ENCODE measurements around the gene RPS18. TPM values are rescaled to one million over a fixed set of nuclear protein-coding genes. Genes with fewer than 3 reads are reported as not detected.
"Not testable (repeated sequence)": the region's sequence is repeated elsewhere in the genome, so short reads cannot be mapped to it uniquely, and the experiment has no call there.

The RPS18 gene
- 3,989 TPM for polyA plus RNA-seq (2013, experiment 1 of 2; ENCODE audit: insufficient read length)
- 3,735 TPM for polyA plus RNA-seq (2013, experiment 2 of 2; ENCODE audit: insufficient read length)

DNA sequence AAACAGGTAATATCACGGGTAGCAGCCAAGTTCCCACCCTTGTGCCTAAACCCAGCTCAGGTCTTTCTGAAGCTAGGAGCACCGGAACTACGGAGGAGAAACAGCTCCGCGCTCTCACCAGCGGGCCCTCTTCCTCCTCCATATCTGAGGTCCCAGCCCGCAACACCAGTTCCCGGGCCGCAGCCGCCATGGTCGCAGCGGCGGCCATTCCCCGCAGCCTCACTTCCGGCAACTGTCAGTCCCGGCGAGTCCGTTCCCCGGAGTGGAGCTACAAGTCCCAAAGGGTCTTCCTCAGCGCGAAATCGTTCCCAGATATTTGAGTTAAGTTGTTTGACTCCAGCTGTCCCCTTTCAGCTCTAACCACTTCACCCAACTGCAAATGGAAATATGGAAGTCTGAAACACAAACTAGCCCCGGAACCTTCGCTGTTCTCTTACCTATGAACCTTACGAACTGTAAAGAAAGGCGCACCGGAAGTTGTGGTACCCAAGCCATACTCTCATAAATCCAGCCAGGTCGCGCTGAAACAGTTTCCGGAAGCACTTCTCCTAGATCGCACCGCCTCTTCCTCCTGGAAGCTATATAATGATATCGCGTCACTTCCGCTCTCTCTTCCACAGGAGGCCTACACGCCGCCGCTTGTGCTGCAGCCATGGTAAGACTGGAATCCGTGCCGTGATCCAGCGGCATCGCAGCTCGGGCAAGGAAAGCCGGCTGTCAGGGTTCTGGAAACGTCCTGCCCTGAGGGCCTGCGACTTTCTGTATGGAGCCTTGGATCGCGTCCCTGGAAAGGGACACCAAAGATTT, at the start of gene RPS18, which contains the start of gene VPS52:
Gene RPS18 (plus strand): TSS at position 608 of the 807 bp plus-strand sequence. CDS start 45 bp downstream, at position 653.
Gene VPS52 (minus strand): TSS at position 409 of the 807 bp plus-strand sequence. CDS start 201 bp downstream, at position 208.
- peak; percentile 99 for DNase-seq

DNA sequence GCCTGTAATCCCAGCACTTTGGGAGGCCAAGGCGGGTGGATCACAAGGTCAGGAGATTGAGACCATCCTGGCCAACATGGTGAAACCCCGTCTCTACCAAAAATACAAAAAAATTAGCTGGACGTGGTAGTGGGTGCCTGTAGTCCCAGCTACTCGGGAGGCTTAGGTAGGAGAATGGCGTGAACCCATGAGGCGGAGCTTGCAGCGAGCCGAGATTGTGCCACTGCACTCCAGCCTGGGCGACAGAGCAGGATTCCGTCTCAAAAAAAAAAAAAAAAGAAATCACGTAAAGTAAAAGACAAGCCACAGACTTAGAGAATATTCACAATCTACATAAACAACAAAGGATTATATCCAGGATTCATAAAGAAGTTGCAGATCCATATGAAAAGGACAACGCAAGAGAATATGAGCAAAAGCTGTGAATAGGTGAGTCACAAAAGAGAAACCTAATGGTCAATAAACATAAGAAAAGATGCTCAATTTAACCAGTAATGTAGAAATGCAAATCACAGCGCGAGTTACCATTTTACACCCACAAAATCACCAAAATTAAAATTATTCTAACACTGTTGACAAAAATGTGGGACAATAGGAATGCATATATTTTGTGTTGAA, 45.3 kb upstream of the RPS18 start:
- not testable (repeated sequence) for DNase-seq

DNA sequence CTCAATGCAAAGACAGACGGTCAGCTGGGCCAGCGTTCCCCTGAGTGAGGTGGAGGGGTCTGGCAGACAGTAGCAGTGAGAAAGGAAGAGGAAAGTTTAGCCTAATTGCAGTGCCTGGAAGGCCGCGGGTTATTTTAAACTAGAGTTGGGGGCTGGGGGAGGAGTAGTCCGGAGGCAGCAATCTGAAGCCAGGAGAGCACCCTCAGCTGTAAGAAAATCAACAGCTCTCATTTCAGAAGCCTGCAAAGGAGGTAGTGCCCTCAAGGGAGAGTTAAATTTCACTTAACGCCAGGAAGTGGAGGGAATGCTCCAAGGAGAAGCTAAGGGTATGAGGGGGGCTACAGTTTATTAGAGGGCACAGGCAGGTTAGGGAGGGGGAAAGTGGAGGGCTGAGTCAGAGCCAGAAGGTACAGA, 36.6 kb upstream of the RPS18 start:
- no peak for DNase-seq

DNA sequence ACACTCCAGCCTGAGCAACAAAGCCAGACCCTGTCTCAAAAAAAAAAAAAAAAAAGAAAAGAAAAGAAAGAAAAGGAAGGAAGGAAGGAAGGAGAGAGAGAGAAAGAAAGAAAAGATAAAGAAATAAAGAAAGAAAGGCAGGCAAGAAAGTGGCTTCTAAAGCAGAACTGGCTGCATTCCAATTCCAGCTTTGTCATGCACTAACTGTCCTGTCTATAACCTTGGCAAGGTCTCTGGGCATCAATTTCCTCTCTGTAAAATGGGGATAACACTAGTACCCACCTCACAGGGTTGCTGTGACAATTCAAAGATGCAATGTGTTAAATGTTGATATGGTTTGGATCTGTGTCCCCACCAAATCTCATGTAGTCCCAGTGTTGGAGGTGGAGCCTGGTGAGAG, 35.5 kb upstream of the RPS18 start:
- DNase-seq, result no peak

DNA sequence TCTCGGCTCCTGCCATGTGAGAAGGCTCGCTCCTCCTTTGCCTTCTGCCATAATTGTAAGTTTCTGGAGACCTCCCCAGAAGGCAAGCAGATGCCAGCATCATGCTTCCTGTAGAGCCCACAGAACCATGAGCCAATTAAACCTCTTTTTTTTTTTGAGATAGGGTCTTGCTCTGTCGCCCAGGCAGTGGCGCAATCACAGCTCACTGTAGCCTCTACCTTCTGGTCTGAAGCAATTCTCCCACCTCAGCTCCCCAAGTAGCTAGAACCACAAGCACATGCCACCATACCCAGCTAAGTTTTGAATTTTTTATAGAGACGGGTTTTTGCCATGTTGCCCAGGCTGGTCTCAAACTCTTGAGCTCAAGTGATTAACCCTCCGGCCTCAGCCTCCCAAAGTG, 35.0 kb upstream of the RPS18 start:
- DNase-seq, result no peak

DNA sequence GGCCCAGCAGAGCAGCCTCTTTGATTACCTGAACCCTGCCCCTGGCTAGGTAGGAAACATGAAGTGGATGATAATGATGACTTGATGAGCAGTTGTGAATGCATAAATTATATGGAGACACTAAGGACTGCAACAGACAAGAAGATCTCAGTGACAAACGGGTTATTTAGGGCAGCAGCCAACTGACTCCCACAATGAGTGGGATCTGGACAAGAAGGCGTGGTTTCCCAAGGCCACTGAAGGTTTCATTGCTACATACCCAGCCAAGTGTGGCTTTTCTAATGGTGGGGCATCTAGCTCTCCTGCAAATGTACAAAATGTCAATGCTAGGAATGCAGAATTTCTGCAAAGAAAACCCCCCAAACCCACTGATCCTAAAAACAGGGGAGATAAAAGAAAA, 34.1 kb upstream of the RPS18 start:
- no peak for DNase-seq

DNA sequence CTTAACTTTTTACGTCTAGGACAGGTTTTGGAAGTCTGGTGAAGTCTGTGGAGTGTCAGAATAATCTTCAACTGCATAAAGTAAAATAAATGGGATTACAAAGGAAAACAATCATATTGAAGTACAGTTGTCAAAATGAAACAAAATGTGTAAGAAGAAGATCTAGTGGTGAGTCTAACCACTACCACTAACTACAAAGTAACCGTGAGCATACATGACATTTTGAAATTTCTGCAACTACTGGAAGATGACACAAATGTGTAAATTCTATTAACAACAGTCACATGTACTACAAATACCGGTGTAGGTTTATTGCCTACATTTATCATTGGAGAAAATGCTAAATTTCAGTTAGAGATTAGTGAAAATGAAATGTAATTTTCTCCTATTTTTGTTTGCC, 29.9 kb upstream of the RPS18 start:
- DNase-seq, result no peak

DNA sequence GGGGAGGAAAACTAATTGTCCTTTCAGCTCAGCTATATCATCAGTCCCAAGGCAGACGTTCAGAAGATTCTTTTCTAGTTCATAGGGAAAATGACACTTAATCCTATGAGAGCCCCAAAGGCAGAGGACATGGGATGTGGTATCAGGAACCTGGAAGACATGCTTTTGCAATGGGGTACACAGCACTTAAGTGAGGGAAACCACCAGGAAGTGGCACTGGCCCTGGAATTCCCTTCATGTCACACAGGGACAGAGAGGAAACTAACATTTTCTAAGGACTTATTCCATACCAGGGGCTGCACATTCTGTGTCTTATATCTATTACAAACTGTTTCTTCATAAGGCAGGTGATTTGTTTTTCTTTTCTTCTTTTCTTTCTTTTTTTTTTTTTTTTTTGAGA, 28.4 kb upstream of the RPS18 start:
- DNase-seq, result no peak

DNA sequence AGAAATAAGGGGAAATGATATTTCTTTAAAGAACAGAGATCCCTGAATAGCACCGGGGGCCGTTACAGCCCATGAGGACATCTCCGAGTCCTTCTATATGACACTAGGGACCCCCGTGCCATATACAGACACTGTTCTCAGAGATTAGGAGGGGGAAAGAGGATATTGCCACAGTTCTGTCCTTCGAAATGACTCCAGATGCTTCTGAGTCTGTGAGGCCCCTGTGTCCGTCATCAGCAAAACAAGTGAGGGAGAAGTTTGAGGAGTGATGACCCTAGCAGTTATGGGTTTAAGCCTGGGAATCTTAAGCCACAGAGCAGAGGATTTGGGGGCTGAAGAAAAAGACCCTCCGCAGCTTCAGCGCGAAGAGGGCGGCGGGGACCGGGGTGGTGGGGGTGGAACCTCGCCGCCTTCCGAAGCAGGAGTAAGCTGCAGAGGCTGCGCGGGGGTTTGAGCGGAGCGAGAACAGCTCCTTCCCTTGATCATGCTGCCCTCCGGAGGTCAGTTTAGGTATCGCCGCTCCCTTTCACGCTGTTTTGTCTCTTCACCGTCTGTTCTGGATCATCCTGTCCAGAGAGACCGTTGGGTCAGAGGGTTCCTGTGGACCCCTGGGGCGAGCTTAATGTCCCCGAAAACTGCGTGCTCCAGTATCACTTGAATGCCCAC, 23.8 kb upstream of the RPS18 start:
- DNase-seq, result peak; percentile 84

DNA sequence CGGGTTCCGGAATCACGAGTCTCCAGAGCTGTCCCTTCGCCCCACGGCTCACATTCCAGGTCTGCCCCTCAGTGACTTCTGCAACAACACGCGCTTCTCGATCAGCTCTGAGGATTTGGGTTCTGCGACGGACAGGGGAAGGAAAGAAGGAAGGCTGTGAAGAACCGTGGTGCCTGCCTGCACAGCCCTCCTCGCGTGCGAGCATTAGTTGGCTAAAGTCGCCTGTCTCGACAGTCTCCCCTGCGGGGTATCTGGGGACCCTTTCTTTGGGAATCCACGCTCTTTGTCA, 23.3 kb upstream of the RPS18 start:
- peak; percentile 51 for DNase-seq

DNA sequence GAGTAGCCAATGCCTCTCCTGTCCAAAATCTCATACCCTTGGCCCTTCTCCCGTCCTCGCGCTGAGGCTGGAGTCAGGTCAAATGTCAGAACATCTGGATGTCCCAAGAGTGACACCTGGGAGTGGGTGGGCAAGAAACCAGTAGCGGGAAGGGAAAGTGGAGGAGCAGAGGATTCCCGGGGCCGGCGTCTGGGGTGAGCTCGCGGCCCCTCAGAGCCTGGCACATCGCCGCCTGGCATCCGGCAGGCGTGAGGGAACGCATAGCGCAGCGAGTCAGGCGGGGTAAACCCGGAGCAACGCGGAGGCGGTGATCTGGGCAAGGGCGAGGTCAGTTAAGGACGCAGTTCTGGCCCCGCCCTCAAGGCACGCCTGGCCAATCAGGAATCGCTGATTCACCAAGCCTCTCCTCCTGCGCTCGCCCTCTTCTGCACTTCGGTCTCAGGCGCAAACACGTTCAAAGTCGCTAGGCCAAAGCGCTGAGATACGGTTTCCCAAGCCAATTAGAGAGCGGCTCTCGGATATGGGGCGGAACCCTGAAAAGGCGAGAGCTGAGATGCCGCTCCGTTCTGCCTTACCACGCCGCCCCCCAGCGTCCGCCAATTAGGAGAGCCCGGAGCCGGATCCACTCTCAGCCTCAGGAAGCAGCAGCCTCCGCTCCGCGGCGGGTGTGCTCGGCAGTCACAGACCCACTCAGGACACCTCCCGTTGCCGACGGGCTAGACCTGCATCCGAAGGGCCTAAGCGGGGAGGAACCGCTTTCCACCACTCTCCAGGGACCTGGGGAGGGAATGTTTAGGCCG, 22.7 kb upstream of the RPS18 start:
- DNase-seq, result peak; percentile 99

DNA sequence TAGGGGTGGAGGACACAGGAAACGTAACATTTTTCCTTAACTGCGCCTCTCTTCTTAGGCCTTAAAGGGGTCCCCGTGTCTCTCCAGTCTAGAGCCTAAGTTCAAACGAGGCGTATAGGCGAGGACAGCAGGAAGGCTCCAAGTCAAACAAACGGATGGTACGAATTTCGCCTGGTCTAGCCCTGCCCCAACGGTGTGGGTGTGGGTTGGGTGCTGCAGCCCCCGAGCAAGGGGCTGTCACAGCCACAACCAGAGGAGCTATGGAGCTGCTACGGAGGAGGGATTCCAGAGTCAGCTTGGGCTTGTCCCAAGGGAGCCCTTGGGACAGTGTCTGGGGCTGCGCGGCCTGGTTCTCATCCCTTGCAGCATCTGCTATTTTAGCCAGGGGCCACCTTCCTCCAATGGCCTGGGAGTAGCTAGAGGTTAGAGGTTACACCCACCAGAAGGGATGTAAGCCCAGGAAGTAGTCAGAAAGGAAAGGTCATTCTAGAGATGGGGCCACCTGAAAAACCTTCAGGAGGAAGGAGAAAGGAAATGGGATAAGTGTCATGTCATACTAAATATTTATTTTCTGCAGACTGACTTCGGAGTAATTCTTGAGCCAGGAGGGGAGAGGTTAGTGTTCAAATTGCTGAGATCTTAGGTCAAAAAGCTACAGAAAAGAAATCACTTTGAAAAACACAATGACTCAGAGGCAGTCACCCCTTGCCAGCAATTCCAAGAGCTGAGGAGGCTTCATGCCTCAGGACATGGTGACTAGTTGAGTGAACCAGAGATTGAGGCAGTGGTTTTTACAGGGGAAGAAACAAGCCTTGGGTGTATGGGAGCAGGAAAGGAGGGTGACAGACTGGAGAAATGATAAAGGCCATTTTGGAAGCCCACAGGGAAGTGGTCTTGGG, 21.9 kb upstream of the RPS18 start:
- peak; percentile 73 for DNase-seq

DNA sequence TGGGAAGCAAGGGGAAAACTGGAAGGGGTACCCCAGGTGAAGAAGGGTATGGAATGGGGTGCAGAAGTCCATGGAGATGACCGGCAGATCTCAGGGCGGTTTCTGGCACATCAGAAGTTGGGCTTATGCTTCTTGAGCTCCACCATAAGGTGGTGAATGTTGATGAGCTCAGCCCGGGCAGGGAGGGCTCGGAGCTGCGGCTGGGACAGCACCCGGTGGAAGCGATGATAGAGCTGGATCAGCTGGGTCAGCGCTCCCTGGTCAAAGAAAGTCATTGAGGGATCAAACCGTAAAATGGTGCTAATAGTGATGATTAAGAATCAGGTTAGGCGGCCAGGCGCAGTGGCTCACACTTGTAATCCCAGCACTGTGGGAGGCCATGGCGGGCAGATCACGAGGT, 21.1 kb upstream of the RPS18 start:
- no peak for DNase-seq

DNA sequence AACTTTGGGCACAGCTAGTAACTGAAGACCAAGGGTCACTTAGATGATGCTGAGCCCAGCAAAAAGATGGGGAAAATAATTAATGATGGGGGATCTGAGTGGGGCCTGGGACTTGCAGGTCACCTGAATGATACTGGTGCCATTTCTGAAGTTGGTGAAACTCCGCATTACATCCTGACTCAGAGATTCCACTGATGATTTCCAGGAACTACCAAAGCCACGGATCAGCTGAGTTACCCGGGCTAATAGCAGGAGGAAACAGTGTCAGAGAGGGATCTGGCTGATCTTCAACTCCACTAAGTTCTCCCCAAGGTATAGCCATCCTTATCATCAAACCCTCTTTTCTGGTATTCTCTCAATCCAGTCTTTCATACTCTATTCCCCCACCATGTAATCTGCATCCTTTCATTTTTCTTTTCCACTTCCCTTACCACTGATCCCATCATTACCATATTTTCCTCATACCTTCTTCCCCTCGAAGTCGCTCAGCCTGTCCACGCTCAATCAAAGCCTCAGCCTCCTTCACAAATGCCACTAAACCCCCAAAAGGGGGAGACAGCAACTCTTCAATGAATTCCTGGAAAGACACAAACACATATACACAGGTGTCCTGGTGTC, 20.4 kb upstream of the RPS18 start:
- peak; percentile 35 for DNase-seq

DNA sequence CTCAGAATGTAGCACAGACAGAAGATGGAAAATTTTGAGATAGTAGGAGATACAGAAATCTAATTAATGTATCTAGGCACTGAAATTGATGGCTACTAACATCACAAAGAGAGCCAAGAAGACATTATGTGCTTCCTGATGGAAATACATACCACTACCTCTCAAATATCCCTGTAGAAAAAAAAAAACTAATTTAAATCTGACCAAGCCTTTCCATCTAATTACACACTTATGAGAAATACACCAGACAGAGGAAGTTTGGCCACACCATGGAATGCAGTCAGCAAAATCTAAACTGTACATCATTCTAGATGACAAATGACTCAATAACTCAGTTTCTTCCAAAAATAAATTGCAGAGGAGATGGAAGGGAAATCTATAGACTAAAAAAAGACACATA, 19.1 kb upstream of the RPS18 start:
- DNase-seq, result peak; percentile 84

DNA sequence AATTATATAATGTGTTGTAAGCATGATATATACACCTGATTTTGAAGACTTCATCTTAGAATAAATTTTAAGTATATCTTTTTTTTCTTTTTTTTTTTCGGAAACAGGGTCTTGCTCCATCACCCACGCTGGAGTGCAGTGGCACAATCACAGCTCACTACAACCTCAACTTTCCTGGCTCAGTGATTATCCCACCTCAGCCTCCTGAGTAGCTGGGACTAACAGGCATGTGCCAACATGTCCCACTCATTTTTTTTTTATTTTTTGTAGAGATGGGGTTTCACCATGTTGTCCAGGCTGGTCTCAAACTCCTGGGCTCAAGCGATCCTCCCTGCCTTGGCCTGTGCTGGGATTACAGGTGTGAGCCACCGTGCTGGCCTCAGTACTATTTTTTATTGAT, 17.3 kb upstream of the RPS18 start:
- no peak for DNase-seq

DNA sequence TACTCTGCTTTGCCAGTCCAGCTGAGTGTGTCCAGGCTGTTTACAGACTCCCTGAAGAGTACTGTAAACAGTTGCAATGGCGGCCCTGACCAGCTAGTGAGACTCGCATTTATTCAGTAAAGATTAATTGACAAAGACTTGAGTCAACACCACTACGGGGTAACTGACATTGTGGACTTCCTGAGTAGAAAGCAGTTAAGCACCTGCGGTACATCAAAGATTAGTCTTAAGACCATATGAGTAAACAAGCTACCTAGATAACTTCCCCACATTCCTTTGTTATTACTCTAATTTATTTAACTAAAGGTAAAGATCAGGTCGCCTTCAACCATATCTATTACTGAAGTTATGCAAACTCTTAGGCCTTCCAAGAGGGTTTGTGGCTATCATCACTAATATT, 12.8 kb upstream of the RPS18 start:
- no peak for DNase-seq

DNA sequence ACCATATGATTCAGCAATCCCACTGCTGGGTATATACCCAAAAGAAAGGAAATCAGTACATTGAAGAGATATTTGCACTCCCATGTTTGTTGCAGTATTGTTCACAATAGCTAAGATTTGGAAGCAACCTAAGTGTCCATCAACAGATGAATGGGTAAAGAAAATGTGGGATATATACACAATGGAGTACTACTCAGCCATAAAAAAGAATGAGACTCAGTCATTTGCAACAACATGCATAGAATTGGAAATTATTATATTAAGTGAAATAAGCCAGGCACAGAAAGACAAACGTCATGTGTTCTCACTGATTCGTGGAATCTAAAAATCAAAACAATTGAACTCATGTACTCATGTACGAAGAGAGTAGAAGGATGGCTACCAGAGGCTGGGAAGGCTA, 9.4 kb upstream of the RPS18 start:
- DNase-seq, result not testable (repeated sequence)

DNA sequence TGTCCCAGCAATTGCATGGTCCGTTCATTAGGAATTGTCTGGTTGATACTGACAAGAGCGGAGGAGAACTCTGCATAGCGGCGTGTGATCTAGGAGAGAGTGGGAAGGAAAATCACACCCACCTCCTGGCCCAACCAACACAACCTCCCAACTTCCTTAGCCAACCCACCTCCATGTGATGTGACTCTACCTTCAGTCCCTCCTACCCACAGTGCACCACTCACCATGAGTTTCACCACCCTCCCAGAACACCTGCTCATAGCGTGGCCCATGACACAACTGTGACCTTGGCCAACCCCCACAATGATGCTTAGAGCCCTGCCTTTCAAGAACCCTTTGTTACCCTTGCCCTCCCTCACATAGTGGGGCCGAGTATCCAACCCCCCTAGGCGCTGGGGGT, 7.9 kb upstream of the RPS18 start:
- DNase-seq, result no peak

DNA sequence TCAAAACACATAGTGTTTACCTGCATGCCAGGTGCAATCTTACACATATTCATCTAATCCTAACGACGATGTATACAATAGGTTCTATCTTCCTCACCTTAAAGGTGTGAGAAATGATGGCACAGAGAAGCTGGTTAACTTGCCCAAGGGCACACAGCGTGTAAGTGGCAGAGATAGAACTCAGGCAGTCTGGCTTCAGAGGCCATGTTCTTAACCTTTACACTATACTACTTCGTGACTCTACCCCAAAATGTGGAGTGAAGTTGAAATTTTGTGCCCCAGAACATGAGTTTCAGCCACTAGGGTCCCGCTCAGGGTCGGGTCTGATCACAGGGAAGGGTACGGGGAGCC, 783 bp upstream of the RPS18 start:
- DNase-seq, result no peak
